ENCODE data around the gene MAP1LC3C.

DNA sequence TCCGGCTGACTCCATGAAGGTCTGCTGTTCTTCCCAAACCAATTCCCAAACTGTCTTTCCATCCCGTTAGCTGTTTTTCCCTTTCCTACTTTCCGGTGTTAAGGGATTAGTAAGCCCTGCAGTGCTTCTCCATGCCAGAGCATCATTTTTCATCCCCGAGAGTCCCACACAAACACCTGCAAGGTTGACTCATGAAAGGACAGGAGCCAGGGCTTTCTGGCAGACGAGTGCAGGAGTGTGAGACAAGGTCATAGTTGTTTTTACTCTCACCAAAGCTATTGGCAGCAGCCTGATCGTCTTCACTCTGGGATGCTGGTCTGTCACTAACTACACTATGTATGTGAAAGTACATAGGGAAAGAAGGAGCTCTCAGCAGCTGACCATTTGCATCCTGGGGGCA is 51.5 kb downstream of the MAP1LC3C start:
- no peak for TF ChIP-seq SP1 (CRISPR knock-in tag; IDR thresholded peaks at IDR 0.05)
- TF ChIP-seq ZNF512 (tag; IDR thresholded peaks at IDR 0.05), result no peak
- TF ChIP-seq RBM34 (IDR thresholded peaks at IDR 0.05; ENCODE audit: borderline replicate concordance, insufficient read depth, low read length), result no peak
- no peak for TF ChIP-seq NR2C1 (IDR thresholded peaks at IDR 0.05)
- no peak for TF ChIP-seq NR2C1 (tag; IDR thresholded peaks at IDR 0.05)
- TF ChIP-seq, protein P1, sequence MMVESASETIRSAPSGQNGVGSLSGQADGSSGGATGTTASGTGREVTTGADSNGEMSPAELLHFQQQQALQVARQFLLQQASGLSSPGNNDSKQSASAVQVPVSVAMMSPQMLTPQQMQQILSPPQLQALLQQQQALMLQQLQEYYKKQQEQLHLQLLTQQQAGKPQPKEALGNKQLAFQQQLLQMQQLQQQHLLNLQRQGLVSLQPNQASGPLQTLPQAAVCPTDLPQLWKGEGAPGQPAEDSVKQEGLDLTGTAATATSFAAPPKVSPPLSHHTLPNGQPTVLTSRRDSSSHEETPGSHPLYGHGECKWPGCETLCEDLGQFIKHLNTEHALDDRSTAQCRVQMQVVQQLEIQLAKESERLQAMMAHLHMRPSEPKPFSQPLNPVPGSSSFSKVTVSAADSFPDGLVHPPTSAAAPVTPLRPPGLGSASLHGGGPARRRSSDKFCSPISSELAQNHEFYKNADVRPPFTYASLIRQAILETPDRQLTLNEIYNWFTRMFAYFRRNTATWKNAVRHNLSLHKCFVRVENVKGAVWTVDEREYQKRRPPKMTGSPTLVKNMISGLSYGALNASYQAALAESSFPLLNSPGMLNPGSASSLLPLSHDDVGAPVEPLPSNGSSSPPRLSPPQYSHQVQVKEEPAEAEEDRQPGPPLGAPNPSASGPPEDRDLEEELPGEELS (CRISPR knock-in tag; IDR thresholded peaks at IDR 0.05; ENCODE audit: borderline replicate concordance), result no peak
- TF ChIP-seq CEBPB (tag; IDR thresholded peaks at IDR 0.05), result no peak
- no peak for TF ChIP-seq ZBTB11 (CRISPR knock-in tag; IDR thresholded peaks at IDR 0.05)
- no peak for TF ChIP-seq ZNF76 (CRISPR knock-in tag; IDR thresholded peaks at IDR 0.05; ENCODE audit: borderline replicate concordance)
